AG20443 (cell line): ENCODE measurements around the gene EXTL1.

ENCODE experiments used
- DNase-seq: peaks from one replicate; pipeline ENCODE4 v3.0.0; 2012; ENCODE audit warnings: low spot score, mixed read lengths

EXTL1 gene

GRCh38 chr1:26025060-26025459 is 3.5 kb downstream of the EXTL1 start:
- no peak for DNase-seq

GRCh38 chr1:26025517-26025916 is 3.9 kb downstream of the EXTL1 start:
- no peak for DNase-seq

- no peak for DNase-seq
Measured at GRCh38 chr1:26027716-26028489, 6.3 kb downstream of the EXTL1 start.

- no peak for DNase-seq
Measured at GRCh38 chr1:26028490-26028980, 7.0 kb downstream of the EXTL1 start.

- no peak for DNase-seq
Measured at GRCh38 chr1:26029054-26029863, 7.7 kb downstream of the EXTL1 start.

- DNase-seq, result no peak
Measured at GRCh38 chr1:26029864-26030481, 8.4 kb downstream of the EXTL1 start.

GRCh38 chr1:26031196-26031595 is 9.6 kb downstream of the EXTL1 start:
- DNase-seq, result no peak

GRCh38 chr1:26031611-26032220 is 10.1 kb downstream of the EXTL1 start:
- DNase-seq, result peak; percentile 80

- no peak for DNase-seq
Measured at GRCh38 chr1:26032656-26033357, 11.2 kb downstream of the EXTL1 start.

GRCh38 chr1:26034504-26035202 is 13.1 kb downstream of the EXTL1 start:
- no peak for DNase-seq

GRCh38 chr1:26035203-26035958 is 13.8 kb downstream of the EXTL1 start:
- peak; percentile 98 for DNase-seq

- peak; percentile 95 for DNase-seq
Measured at GRCh38 chr1:26035959-26036755, 14.6 kb downstream of the EXTL1 start.

GRCh38 chr1:26036756-26037281 is 15.2 kb downstream of the EXTL1 start:
- DNase-seq, result no peak

GRCh38 chr1:26037904-26038303 is 16.3 kb downstream of the EXTL1 start:
- DNase-seq, result no peak

GRCh38 chr1:26038477-26038876 is 16.9 kb downstream of the EXTL1 start:
- no peak for DNase-seq

- DNase-seq, result no peak
Measured at GRCh38 chr1:26038904-26039303, 17.3 kb downstream of the EXTL1 start.

- no peak for DNase-seq
Measured at GRCh38 chr1:26041401-26041800, 19.8 kb downstream of the EXTL1 start.

GRCh38 chr1:26041978-26042377 is 20.4 kb downstream of the EXTL1 start:
- no peak for DNase-seq

- no peak for DNase-seq
Measured at GRCh38 chr1:26043765-26044164, 22.2 kb downstream of the EXTL1 start.
